NCI-H2196 (cell line): ENCODE measurements around the gene BRD4.

Experiments used
- DNase-seq: peaks from one replicate; lab custom pipeline; 2025; ENCODE audit not compliant: unreplicated experiment; lab: John Stamatoyannopoulos, UW

The BRD4 gene

GRCh38 chr19:15268192-15268927 is 64.0 kb downstream of the BRD4 start:
- DNase-seq = no peak

GRCh38 chr19:15266683-15267082 is 65.7 kb downstream of the BRD4 start:
- no peak for DNase-seq

DNA sequence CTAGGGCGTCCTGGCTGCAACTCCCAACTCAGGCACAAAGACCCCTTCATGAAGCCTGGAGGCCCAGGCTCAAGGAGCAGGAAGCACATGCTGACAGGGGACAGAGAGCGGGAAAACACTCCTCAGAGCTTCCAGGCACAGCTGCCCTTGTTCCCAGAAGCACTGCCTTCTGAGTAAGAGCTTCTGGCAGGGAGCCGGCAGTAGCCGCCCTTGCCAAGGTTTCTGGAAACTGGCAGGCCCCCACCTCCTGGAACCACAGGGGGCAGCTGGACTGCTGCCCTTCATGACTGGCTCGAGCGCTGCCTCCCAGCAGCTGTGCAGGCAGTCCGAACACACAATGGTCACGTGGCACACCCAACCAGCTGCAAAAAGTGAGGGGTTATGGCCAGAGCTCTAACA is 66.5 kb downstream of the BRD4 start:
- peak; percentile 96 for DNase-seq

GRCh38 chr19:15265214-15265849 is 67.0 kb downstream of the BRD4 start:
- no peak for DNase-seq

- DNase-seq = no peak
Observed at GRCh38 chr19:15264933-15265206, 67.5 kb downstream of the BRD4 start.

DNA sequence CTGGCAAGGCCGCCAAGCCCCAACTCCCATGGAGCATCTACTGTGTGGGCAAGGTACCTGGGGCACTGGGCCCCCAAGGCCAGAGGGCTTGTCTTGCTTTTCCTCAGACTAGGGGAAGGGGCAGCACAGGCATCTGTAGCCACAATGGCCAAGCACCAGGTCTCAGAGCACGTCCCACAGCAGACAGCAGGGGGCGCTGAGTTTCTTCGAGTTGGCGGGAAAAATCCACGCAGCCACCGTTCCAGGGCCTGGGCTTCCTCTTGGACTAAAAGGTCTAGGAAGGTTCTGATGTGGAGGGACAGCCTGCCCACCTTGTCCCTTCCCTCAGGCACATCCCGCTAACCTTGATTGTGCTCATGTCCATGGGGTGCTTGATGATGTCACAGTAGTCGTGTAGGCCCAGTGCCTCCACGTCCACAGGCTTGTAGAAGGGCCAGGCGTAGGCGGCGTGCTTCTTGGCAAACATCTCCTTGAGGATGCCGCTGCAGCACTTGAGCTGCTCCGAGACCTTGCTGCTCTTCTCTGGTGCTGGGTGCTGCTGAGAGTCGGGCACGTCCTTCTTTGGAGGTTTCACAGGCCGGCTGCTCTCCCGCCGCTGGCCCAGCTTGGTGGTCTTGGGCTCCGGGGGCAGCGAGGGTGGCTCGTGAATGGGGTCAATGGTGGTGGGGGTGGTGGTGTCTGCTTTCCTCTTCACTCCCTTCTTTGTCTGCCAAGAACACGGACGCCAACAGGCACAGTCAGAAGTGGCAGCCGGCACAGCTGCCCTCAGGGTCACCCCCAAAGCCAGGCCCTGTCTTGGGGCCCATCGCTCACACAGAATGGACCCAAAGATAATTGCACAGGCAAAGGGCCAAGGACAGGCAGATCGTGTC is 68.0 kb downstream of the BRD4 start:
- peak; percentile 88 for DNase-seq

- peak; percentile 25 for DNase-seq
Observed at GRCh38 chr19:15263361-15263985, 68.9 kb downstream of the BRD4 start.

DNA sequence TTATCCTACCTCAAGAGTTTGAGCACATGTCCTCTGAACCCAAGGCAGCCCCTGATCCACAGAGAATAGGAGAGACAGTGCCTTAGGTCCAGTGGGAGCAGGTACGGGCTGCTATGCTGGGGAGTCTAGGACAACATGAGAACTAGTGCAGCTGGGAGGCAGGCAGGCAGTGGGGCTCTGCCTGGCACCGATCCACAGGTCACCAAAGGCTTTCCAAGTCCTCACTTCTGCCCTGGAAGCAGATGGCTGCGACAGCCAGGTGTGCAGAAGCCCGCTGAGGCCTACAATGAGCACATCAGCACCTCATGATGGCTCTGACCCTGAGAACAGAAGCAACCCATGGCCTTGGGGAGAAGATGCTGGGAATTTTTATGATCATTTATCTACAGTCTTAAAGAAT is 70.3 kb downstream of the BRD4 start:
- no peak for DNase-seq

DNA sequence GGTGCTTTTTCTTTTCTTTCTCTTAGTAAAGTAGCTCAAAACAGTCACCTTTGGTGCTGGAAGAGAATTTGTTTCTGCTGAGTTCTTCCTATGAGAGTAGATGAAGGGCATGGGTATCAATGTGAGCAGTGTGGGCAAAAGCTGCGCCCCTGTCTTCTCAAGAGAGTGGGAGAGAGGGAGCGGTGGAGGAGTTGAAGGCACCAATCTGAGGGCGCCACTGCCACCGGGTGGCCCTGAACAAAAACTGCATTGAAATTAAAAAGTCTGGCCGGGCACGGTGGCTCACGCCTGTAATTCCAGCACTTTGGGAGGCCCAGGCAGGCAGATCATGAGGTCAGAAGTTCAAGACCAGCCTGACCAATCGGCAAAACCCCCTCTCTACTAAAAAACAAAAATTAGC is 71.4 kb downstream of the BRD4 start:
- peak; percentile 23 for DNase-seq

- no peak for DNase-seq
Observed at GRCh38 chr19:15259907-15260306, 72.4 kb downstream of the BRD4 start.

DNA sequence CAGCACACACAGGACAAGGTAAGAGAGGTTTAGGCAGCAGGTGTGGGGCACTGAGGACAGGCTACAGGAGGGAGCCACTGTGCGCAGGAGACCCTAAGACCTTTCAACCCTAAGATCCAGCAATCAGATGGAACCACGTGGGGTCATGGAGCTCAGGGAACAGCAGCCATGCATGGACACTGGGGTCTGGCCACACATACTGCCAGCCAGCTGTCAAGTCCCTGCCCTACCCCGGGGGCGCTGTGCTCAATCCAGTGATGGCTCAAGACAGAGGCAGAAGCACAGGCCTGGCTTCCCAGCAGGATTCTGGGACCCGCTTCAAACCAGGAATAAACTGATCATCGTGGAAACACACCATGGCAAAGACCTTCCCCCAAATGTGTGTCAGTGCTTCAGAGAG is 74.6 kb downstream of the BRD4 start:
- DNase-seq = no peak

- DNase-seq = no peak
Observed at GRCh38 chr19:15256708-15257331, 75.5 kb downstream of the BRD4 start.

GRCh38 chr19:15255359-15255990 is 76.9 kb downstream of the BRD4 start:
- DNase-seq = no peak

DNA sequence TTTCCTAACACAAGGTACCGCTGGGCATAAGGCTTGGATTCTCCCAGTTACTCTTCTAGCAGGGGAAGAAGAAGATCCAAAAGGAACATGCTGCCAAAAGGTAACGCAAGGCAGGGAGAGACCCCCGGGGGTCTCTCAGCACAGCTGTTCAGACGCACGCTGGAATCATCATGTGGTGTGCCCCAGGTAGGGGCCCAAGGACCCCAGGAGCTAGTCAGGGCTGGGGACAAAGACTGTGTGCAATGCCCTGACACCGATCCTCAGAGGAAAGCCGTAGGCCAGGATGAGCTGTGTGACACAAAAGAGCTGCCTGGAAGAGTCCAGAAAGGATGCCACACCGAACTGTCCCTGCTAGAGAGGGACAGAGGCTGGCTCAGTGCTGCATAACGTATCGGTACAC is 77.8 kb downstream of the BRD4 start:
- no peak for DNase-seq

DNA sequence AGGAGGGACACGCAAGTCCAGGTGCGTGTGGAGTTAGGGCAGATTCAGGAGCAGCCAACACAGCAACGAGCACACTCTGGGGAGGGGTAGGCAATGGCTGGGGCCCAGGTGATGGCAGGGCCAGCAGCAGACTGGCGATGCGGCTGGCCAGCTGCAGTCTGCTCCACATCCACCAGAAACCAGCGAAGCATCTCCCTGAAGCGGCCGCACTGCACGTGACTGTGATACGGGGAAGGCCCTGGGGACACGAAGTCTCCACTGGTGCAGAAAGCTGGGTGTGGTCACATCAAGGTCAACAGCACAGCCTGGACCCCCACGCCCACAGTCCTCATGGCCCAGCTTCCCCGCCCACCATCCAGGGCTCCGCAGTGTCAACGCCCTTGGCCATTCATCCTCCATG is 78.8 kb downstream of the BRD4 start:
- no peak for DNase-seq

DNA sequence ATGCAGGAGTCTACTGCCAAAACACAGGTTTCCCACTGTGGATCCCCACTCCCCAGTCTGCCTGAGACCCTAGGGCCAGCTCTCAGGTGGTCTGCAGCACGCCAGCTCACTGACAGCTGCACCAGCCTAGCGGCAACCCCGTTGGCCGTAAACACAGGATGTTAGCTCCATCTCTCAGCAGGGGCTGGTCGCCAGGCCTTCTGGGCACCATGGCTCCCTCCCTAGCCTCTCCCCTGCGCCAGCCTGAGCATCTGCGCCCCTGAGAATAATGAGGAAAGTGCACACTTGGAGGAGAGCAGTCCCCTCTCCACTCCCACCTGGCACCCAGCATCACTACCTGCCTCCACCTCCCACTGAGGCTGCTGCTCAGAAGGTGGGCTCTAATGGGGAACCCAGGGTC is 79.3 kb downstream of the BRD4 start:
- DNase-seq = no peak

DNA sequence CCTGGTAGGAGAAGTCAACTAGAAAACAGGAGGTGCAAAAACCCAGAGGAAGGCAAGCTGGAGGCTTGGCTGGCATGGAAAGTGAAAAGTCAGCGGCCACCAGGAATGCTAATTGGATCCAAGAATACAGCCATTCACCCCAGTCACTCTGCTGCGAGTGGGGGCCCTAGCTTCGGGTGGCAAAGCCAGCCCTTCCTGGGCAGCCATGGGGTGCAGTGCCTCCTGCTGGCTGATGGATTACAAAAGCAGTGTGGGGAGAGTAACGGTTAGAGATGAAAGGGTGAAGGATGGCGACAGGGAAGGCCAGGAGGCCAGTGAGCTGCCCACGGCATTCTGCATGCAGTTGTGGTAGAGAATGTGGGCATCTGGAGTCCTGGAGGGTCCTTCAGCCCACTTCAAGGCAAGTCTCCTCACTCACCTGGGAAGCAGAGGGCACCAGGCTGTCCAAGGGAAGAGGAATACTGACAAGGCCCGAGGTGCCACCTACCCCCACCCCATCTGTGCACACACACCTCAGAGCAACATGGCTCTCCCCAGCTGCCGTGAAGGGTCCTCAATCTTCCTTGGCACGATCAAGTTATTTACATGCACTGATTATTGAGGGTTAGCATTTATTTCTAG is 79.8 kb downstream of the BRD4 start:
- DNase-seq = no peak

DNA sequence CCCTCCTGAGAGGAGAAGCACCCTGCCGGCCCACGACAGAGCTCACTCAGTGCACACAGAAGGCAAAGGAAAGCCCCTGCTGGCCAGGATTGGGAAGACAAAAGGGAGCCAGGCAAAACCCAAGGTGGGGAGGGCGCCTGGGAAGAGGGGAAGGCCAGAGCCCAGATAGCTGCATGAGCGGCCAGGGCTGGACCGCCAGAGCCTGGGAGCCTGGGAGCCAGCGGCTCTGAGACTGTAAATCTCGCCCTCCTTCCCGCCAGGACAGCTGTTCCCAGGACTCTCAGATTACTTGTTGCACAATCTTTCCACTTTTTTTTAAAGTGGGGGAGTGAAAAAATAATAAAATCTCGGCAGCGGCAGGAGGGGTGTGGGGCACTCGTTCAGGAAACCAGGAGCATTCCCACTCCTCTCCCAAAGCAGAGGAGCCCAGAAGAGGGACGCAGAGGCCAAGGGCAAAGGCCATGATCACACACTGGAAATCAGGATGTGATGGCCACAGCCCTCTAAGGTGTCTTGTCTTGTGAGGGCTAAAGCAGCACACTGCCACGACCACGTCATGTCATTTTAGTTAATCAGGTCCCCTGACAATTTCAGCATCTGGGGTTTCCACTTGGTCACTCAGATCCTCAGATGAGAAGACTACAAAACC is 80.5 kb downstream of the BRD4 start:
- peak; percentile 29 for DNase-seq

GRCh38 chr19:15251010-15251748 is 81.2 kb downstream of the BRD4 start:
- no peak for DNase-seq
